GM18909 (cell line): ENCODE results near the gene COL20A1.

Source experiments
- ATAC-seq: cut with Tn5 transposase; IDR thresholded peaks from one replicate; pipeline ENCODE4 v1.9.1; 2021; ENCODE audit warnings: mild to moderate bottlenecking; ENCODE audit not compliant: unreplicated experiment, poor library complexity

Gene COL20A1

GRCh38 chr20:63356931-63357879, 64.2 kb downstream of the COL20A1 start:
- no peak for ATAC-seq

- ATAC-seq, result no peak
Measured at GRCh38 chr20:63357921-63358905, 65.2 kb downstream of the COL20A1 start.

- no peak for ATAC-seq
Measured at GRCh38 chr20:63359164-63359934, 66.4 kb downstream of the COL20A1 start.

GRCh38 chr20:63359937-63360849, 67.2 kb downstream of the COL20A1 start:
- ATAC-seq, result no peak

- no peak for ATAC-seq
Measured at GRCh38 chr20:63360850-63361518, 68.0 kb downstream of the COL20A1 start, which contains the start of gene CHRNA4. TSS of gene CHRNA4 (minus strand) at chr20:63361349. CDS start at chr20:63361165, 184 bp downstream.

- no peak for ATAC-seq
Measured at GRCh38 chr20:63361519-63362435, 68.8 kb downstream of the COL20A1 start.

GRCh38 chr20:63362436-63363009, 69.5 kb downstream of the COL20A1 start:
- ATAC-seq, result no peak

- no peak for ATAC-seq
Measured at GRCh38 chr20:63363013-63363957, 70.3 kb downstream of the COL20A1 start.

GRCh38 chr20:63363981-63364561, 71.1 kb downstream of the COL20A1 start:
- no peak for ATAC-seq

- no peak for ATAC-seq
Measured at GRCh38 chr20:63364801-63365585, 72.0 kb downstream of the COL20A1 start.

GRCh38 chr20:63365601-63366389, 72.8 kb downstream of the COL20A1 start:
- ATAC-seq, result no peak

GRCh38 chr20:63366390-63367365, 73.7 kb downstream of the COL20A1 start:
- no peak for ATAC-seq
